ENCODE measurements around the gene OTOF. TPM values are rescaled to one million over a fixed set of nuclear protein-coding genes. Genes with fewer than 3 reads are reported as not detected.

Gene OTOF
- total RNA-seq, 2 experiments from 2014 or later = 0.71 to 0.75 TPM

- ChIA-PET POLR2A (no interaction called here), CTCF (no interaction called here)
- DNase-seq = peak in 9 of 14 experiments; percentile 9 to 52 (median 39)
- H3K4me3 Mint-ChIP-seq = no peak overlapping the region
- no peaks in the 10 kb centered on the region for H3K9me3 Mint-ChIP-seq
- Histone ChIP-seq H3K27me3 (ENCODE audit: control insufficient read depth in 1 of 2, insufficient read depth in 2 of 2, low read length in 2 of 2) (no peaks in the 10 kb centered on the region), H3K36me3 (ENCODE audit: insufficient read depth, low read length) (no peaks in the 10 kb centered on the region), H3K4me1 (ENCODE audit: insufficient read depth, low read length) (peaks cover 25% of the 10 kb centered on the region), H3K4me3 (ENCODE audit: low read length) (no peak overlapping the region), H3K9me3 (ENCODE audit: control insufficient read depth in 1 of 2, insufficient read depth in 1 of 2, low read length in 2 of 2) (no peaks in the 10 kb centered on the region), H3K27ac (ENCODE audit: low read depth in 1 of 2, low read length in 2 of 2) (no peak overlapping the region)
- intact Hi-C loops (cut with DNase I, micrococcal nuclease) = no loop called here
- H3K27ac Mint-ChIP-seq = peak overlapping the region; percentile 65
- TF ChIP-seq CTCF (IDR thresholded peaks at IDR 0.05) = no peak
- peak; percentile 85 for ATAC-seq (ENCODE audit: poor library complexity)
- H3K36me3 Mint-ChIP-seq (ENCODE audit: low read depth) = no peaks in the 10 kb centered on the region
- H3K4me1 Mint-ChIP-seq (ENCODE audit: low read depth) = peaks cover 22% of the 10 kb centered on the region
- H3K27me3 Mint-ChIP-seq = no peaks in the 10 kb centered on the region
These were observed 41.6 kb upstream of the OTOF start for GRCh38 chr2:26519396-26520147.

- Histone ChIP-seq H3K4me3 (ENCODE audit: low read length) (no peak overlapping the region), H3K27me3 (ENCODE audit: control insufficient read depth in 1 of 2, insufficient read depth in 2 of 2, low read length in 2 of 2) (no peaks in the 10 kb centered on the region), H3K27ac (ENCODE audit: low read depth in 1 of 2, low read length in 2 of 2) (no peak overlapping the region), H3K4me1 (ENCODE audit: insufficient read depth, low read length) (peaks cover 25% of the 10 kb centered on the region), H3K36me3 (ENCODE audit: insufficient read depth, low read length) (no peaks in the 10 kb centered on the region), H3K9me3 (ENCODE audit: control insufficient read depth in 1 of 2, insufficient read depth in 1 of 2, low read length in 2 of 2) (no peaks in the 10 kb centered on the region)
- Mint-ChIP-seq H3K27ac (no peak overlapping the region), H3K4me3 (no peak overlapping the region), H3K27me3 (no peaks in the 10 kb centered on the region), H3K4me1 (ENCODE audit: low read depth) (peaks cover 22% of the 10 kb centered on the region), H3K9me3 (no peaks in the 10 kb centered on the region), H3K36me3 (ENCODE audit: low read depth) (no peaks in the 10 kb centered on the region)
- POLR2A ChIA-PET = no interaction called here
- ATAC-seq (ENCODE audit: poor library complexity) (no peak), DNase-seq (no peak)
- CTCF ChIA-PET = no interaction called here
- no peak for TF ChIP-seq CTCF (IDR thresholded peaks at IDR 0.05)
- intact Hi-C loops (cut with DNase I, micrococcal nuclease) = no loop called here
These were observed 38.9 kb upstream of the OTOF start for GRCh38 chr2:26516781-26517180.

- intact Hi-C loops (cut with DNase I, micrococcal nuclease) = no loop called here
- H3K4me3 Mint-ChIP-seq = no peak overlapping the region
- no peak overlapping the region for H3K27ac Mint-ChIP-seq
- Histone ChIP-seq H3K27ac (ENCODE audit: low read depth in 1 of 2, low read length in 2 of 2) (no peak overlapping the region), H3K4me3 (ENCODE audit: low read length) (no peak overlapping the region), H3K36me3 (ENCODE audit: insufficient read depth, low read length) (no peaks in the 10 kb centered on the region), H3K27me3 (ENCODE audit: control insufficient read depth in 1 of 2, insufficient read depth in 2 of 2, low read length in 2 of 2) (no peaks in the 10 kb centered on the region), H3K9me3 (ENCODE audit: control insufficient read depth in 1 of 2, insufficient read depth in 1 of 2, low read length in 2 of 2) (no peaks in the 10 kb centered on the region), H3K4me1 (ENCODE audit: insufficient read depth, low read length) (peaks cover 25% of the 10 kb centered on the region)
- DNase-seq (no peak), ATAC-seq (ENCODE audit: poor library complexity) (no peak)
- POLR2A ChIA-PET = no interaction called here
- no peaks in the 10 kb centered on the region for H3K27me3 Mint-ChIP-seq
- H3K36me3 Mint-ChIP-seq (ENCODE audit: low read depth) = no peaks in the 10 kb centered on the region
- no peaks in the 10 kb centered on the region for H3K9me3 Mint-ChIP-seq
- TF ChIP-seq CTCF (IDR thresholded peaks at IDR 0.05) = no peak
- CTCF ChIA-PET = no interaction called here
- H3K4me1 Mint-ChIP-seq (ENCODE audit: low read depth) = peaks cover 21% of the 10 kb centered on the region
These were observed 38.3 kb upstream of the OTOF start for GRCh38 chr2:26516246-26516645.

All from CD4-positive, alpha-beta T cell (primary cell).